Heart right ventricle (tissue), 16 donors: ENCODE data around the gene MIGA1. TPM values are rescaled to one million over a fixed set of nuclear protein-coding genes. Genes with fewer than 3 reads are reported as not detected.
"Not testable (repeated sequence)": the region's sequence is repeated elsewhere in the genome, so short reads cannot be mapped to it uniquely, and the experiment has no call there.

Experiments used
- ATAC-seq, 8 donors: fragments of 200-7000 bp; cut with Tn5 transposase; one replicate each; pipeline ENCODE4 v1.9.1; 2020; ENCODE audit warnings: mild to moderate bottlenecking in 8 of 8, moderate library complexity in 8 of 8, moderate number of reproducible peaks in 1 of 8
- DNase-seq, 2 donors: peaks; one replicate each; pipeline ENCODE4 v3.0.0-alpha.2; 2020
- H3K27ac ChIP-seq, 10 donors: fragments of 200-600 bp; sonication (generic) in 2 of 10; one replicate each; pipeline versions ENCODE4 v1.5.0 to v1.8.0; 2020 to 2022; ENCODE audit warnings: mild to moderate bottlenecking in 3 of 10
- H3K27me3 ChIP-seq, 7 donors: fragments of 200-600 bp; one replicate each; pipeline ENCODE4 v1.8.0; 2021 to 2022; ENCODE audit warnings: mild to moderate bottlenecking in 2 of 7
- H3K36me3 ChIP-seq, 9 donors: fragments of 200-600 bp; sonication (generic) in 1 of 9; one replicate each; pipeline versions ENCODE4 v1.5.0 to v1.8.0; 2020 to 2022; ENCODE audit warnings: mild to moderate bottlenecking in 2 of 9
- H3K4me1 ChIP-seq, 9 donors: fragments of 200-600 bp; sonication (generic) in 1 of 9; one replicate each; pipeline versions ENCODE4 v1.5.0 to v1.8.0; 2020 to 2022; ENCODE audit warnings: mild to moderate bottlenecking in 4 of 9
- H3K4me3 ChIP-seq, 10 donors: fragments of 200-600 bp; sonication (generic) in 2 of 10; one replicate each; pipeline versions ENCODE4 v1.5.0 to v1.8.0; 2020 to 2022; ENCODE audit warnings: mild to moderate bottlenecking in 7 of 10, moderate library complexity in 2 of 10
- H3K9me3 ChIP-seq, 11 donors: fragments of 200-600 bp in 10 of 11; sonication (generic) in 2 of 11; one replicate each; pipeline versions ENCODE4 v1.5.0 to v1.8.0; 2013 to 2022; ENCODE audit warnings: mild to moderate bottlenecking in 2 of 11, control low read depth in 1 of 11, moderate library complexity in 1 of 11
- CTCF ChIP-seq, 9 donors: fragments of 200-600 bp; sonication (generic) in 2 of 9; IDR thresholded peaks; one replicate each; pipeline versions ENCODE4 v1.5.0 to v1.8.0; 2021 to 2022; ENCODE audit warnings: antibody characterized with exemption in 9 of 9, mild to moderate bottlenecking in 5 of 9, moderate library complexity in 1 of 9
- WGBS, 2 donors: extraction: QIAGEN DNeasy Blood & Tissue Kit; methylation state at CpG; one replicate each; pipeline ENCODE4 v1.1.7; 2013; ENCODE audit warnings: inconsistent platforms in 1 of 2; 5-methylcytosine and 5-hydroxymethylcytosine counted together
- intact Hi-C, 10 donors: fragments of 100-400 bp; cut with DNase I; formaldehyde crosslinking; loops; one replicate each; pipeline versions ENCODE4 v1.11.1 to v1.14.2; 2022
- polyA plus RNA-seq, 2 donors: library from polyadenylated mRNA; stranded (reverse); fragments of 200-250 nt; gene quantifications; one replicate each; pipeline ENCODE4 v1.2.3, GENCODE V29; 2013
- total RNA-seq, 10 donors: library from RNA; stranded (reverse); fragmentation: NEBNext Ultra II Directional in 3 of 10; extraction: Animal tissue kit (Norgen Biotek cat#: 25700) in 3 of 10; gene quantifications; one replicate each; pipeline versions ENCODE4 v1.2.1 to v1.2.4, GENCODE V29; 2021 to 2023
- donor health status: Arrhythmogenic right ventricular cardiomyopathy.
- donor health status: ischemic (EF 13 %, LVEDD 7.1; RV severe dilation, severe dysfunction).
- donor health status: healthy with polysubstance abuse.
- donor health status: DM: no; HTN: yes; CAD: no.
- donor health status: DM: no; HTN: no; CAD: no.
- donor health status: ischemic (EF 25% LVEDD 6.9; RV normal size, moderate dysfunction).
- donor health status: ischemic (EF 25% LVEDD 5.7; RV mildly dilated, moderate dysfunction).
- donor health status: healthy.
- donor health status: DM: yes; HTN: yes; CAD: no.
- donor health status: Ischemic cardiomyopathy.
- donor health status: ischemic (EF 35%, LVEDD 5.7; RV mildly dilated, moderate dysfunction).
- donor health status: nonischemic (EF 11% LVEDD 7.7; RV severe dilation, severe dysfunction).
- donor health status: DM: yes; HTN: yes; CAD: no.
- donor health status: PGD.
- donor health status: ischemic (EF 29% LVEDD 5.4; RV normal size, mild dysfunction).
- donor health status: nonischemic (EF 23%, LVEDD 6.1; RV moderate dilation, normal function).

The MIGA1 gene
- total and polyA plus RNA-seq, 12 donors: 2.4 to 14.8 (median 11.5) TPM

GRCh38 chr1:77824079-77824478 lies 44.6 kb downstream of the MIGA1 start:
- peaks cover 0 to 61% (median 0%) of the 10 kb centered on the region in 9 donors for H3K36me3 ChIP-seq
- WGBS, 2 donors: 85 to 90% methylated on average over 2 of the region's 2 CpGs
- DNase-seq: no peak
- TF ChIP-seq CTCF (IDR thresholded peaks at IDR 0.05): no peak
- H3K27ac ChIP-seq: peak overlapping the region in 1 of 10 donors; percentile 4
- peak in 5 of 8 donors; percentile 35 to 60 (median 42) for ATAC-seq
- peaks cover 0 to 18% (median 13%) of the 10 kb centered on the region in 9 donors for H3K4me1 ChIP-seq
- no peaks in the 10 kb centered on the region for H3K9me3 ChIP-seq
- no peaks in the 10 kb centered on the region for H3K27me3 ChIP-seq
- intact Hi-C loops: loop anchor here in 2 of 10 donors (10.0 kb wide), 2 partner anchors 61 to 291 kb away; partner anchors contain the start of gene NEXN (in 1 of the 2)
- H3K4me3 ChIP-seq: no peak overlapping the region

- no peak for ATAC-seq
- peak overlapping the region in 4 of 10 donors; percentile 16 to 23 (median 18) for H3K27ac ChIP-seq
- no peaks in the 10 kb centered on the region for H3K9me3 ChIP-seq
- H3K4me1 ChIP-seq: peaks cover 0 to 23% (median 16%) of the 10 kb centered on the region in 9 donors
- peaks cover 0 to 55% (median 0%) of the 10 kb centered on the region in 9 donors for H3K36me3 ChIP-seq
- no peak overlapping the region for H3K4me3 ChIP-seq
- 96 to 97% methylated on average over 1 of the region's 1 CpG for WGBS, 2 donors
- TF ChIP-seq CTCF (IDR thresholded peaks at IDR 0.05): no peak
- no peak for DNase-seq
- no peaks in the 10 kb centered on the region for H3K27me3 ChIP-seq
- intact Hi-C loops: loop anchor here in 4 of 10 donors (5.0 to 10.0 kb wide), 4 partner anchors 42 to 290 kb away; partner anchors contain the start of gene NEXN (in 1 of the 4)
These were observed 45.2 kb downstream of the MIGA1 start for GRCh38 chr1:77824694-77825093.

GRCh38 chr1:77825131-77825709 lies 45.8 kb downstream of the MIGA1 start:
- Histone ChIP-seq H3K27me3 (no peaks in the 10 kb centered on the region), H3K36me3 (peaks cover 0 to 50% (median 0%) of the 10 kb centered on the region in 9 donors), H3K27ac (peak overlapping the region in 6 of 10 donors; percentile 0 to 23 (median 16)), H3K4me1 (peaks cover 0 to 27% (median 16%) of the 10 kb centered on the region in 9 donors), H3K9me3 (no peaks in the 10 kb centered on the region), H3K4me3 (no peak overlapping the region)
- WGBS, 2 donors: 48 to 56% methylated on average over 10 of the region's 10 CpGs
- ATAC-seq (peak; percentile 39 to 80 (median 68)), DNase-seq (peak in 1 of 2 donors; percentile 28)
- intact Hi-C loops: loop anchor here in 4 of 10 donors (5.0 to 10.0 kb wide), 4 partner anchors 43 to 290 kb away; partner anchors contain the start of gene NEXN (in 1 of the 4)
- peak in 7 of 9 donors; percentile 17 to 55 (median 45) for TF ChIP-seq CTCF (IDR thresholded peaks at IDR 0.05)

- 96 to 97% methylated on average over 8 of the region's 8 CpGs for WGBS, 2 donors
- not testable (repeated sequence) for H3K4me3 ChIP-seq, DNase-seq, H3K27me3 ChIP-seq, ATAC-seq, H3K9me3 ChIP-seq
- Histone ChIP-seq H3K4me1 (peaks cover 0 to 44% (median 27%) of the 10 kb centered on the region in 9 donors), H3K27ac (peak overlapping the region in 1 of 10 donors; percentile 17), H3K36me3 (peaks cover 0 to 34% (median 0%) of the 10 kb centered on the region in 9 donors)
- intact Hi-C loops: loop anchor here in 4 of 10 donors (5.0 to 10.0 kb wide), 4 partner anchors 45 to 288 kb away; partner anchors contain the start of gene NEXN (in 1 of the 4)
These were observed 47.4 kb downstream of the MIGA1 start for GRCh38 chr1:77826851-77827250.
